ENCODE data around the gene PRDM16. TPM values are rescaled to one million over a fixed set of nuclear protein-coding genes. Genes with fewer than 3 reads are reported as not detected.

Gene PRDM16
- total and polyA plus RNA-seq, 7 donors = 0.04 to 1.2 (median 0.31) TPM

GRCh38 chr1:3473381-3473844 is 404.4 kb downstream of the PRDM16 start:
- no peaks in the 10 kb centered on the region for H3K27me3 ChIP-seq (ENCODE audit: insufficient read depth in 3 of 3, low read length in 2 of 3)
- ATAC-seq (no peak), DNase-seq (peak in 1 of 2 donors; percentile 28)
- intact Hi-C loops (cut with DNase I) = no loop called here
- TF ChIP-seq CTCF (IDR thresholded peaks at IDR 0.05) = no peak
- H3K36me3 ChIP-seq (ENCODE audit: insufficient read depth in 1 of 2, low read depth in 1 of 2) = no peaks in the 10 kb centered on the region
- 74 to 79% (median 77%) methylated on average over 20 of the region's 20 CpGs for WGBS, 3 donors
- H3K27ac ChIP-seq = no peak overlapping the region
- H3K9me3 ChIP-seq = no peaks in the 10 kb centered on the region
- peaks cover 10% of the 10 kb centered on the region for H3K4me1 ChIP-seq
- no peak overlapping the region for H3K4me3 ChIP-seq

- intact Hi-C loops (cut with DNase I) = no loop called here
- H3K4me1 ChIP-seq = peaks cover 10% of the 10 kb centered on the region
- WGBS, 3 donors = 91 to 93% (median 91%) methylated on average over 8 of the region's 8 CpGs
- ATAC-seq (no peak), DNase-seq (no peak)
- H3K36me3 ChIP-seq (ENCODE audit: insufficient read depth in 1 of 2, low read depth in 1 of 2) = no peaks in the 10 kb centered on the region
- TF ChIP-seq CTCF (IDR thresholded peaks at IDR 0.05) = no peak
- no peaks in the 10 kb centered on the region for H3K9me3 ChIP-seq
- no peak overlapping the region for H3K4me3 ChIP-seq
- H3K27ac ChIP-seq = no peak overlapping the region
- H3K27me3 ChIP-seq (ENCODE audit: insufficient read depth in 3 of 3, low read length in 2 of 3) = no peaks in the 10 kb centered on the region
Measured at GRCh38 chr1:3474016-3474415, 405.0 kb downstream of the PRDM16 start.

- no peak for TF ChIP-seq CTCF (IDR thresholded peaks at IDR 0.05)
- H3K27ac ChIP-seq = no peak overlapping the region
- H3K36me3 ChIP-seq (ENCODE audit: insufficient read depth in 1 of 2, low read depth in 1 of 2) = no peaks in the 10 kb centered on the region
- whole genome bisulfite sequencing, 3 donors = 59 to 69% (median 62%) methylated on average over 10 of the region's 10 CpGs
- no peaks in the 10 kb centered on the region for H3K9me3 ChIP-seq
- ATAC-seq (no peak), DNase-seq (no peak)
- no peaks in the 10 kb centered on the region for H3K27me3 ChIP-seq (ENCODE audit: insufficient read depth in 3 of 3, low read length in 2 of 3)
- intact Hi-C loops (cut with DNase I) = no loop called here
- H3K4me1 ChIP-seq = peaks cover 10% of the 10 kb centered on the region
- H3K4me3 ChIP-seq = no peak overlapping the region
Measured at GRCh38 chr1:3474421-3474820, 405.4 kb downstream of the PRDM16 start.

- no peak overlapping the region for H3K4me3 ChIP-seq
- intact Hi-C loops (cut with DNase I) = no loop called here
- no peak for DNase-seq
- ATAC-seq = no peak
- H3K27me3 ChIP-seq (ENCODE audit: insufficient read depth in 3 of 3, low read length in 2 of 3) = no peaks in the 10 kb centered on the region
- H3K4me1 ChIP-seq = peaks cover 10% of the 10 kb centered on the region
- no peaks in the 10 kb centered on the region for H3K36me3 ChIP-seq (ENCODE audit: insufficient read depth in 1 of 2, low read depth in 1 of 2)
- H3K27ac ChIP-seq = no peak overlapping the region
- TF ChIP-seq CTCF (IDR thresholded peaks at IDR 0.05) = no peak
- no peaks in the 10 kb centered on the region for H3K9me3 ChIP-seq
- 75 to 77% (median 77%) methylated on average over 13 to 14 of the region's 14 CpGs for WGBS, 3 donors
Measured at GRCh38 chr1:3475839-3476573, 407.0 kb downstream of the PRDM16 start.

GRCh38 chr1:3476666-3477065 is 407.7 kb downstream of the PRDM16 start:
- 84 to 90% (median 88%) methylated on average over 15 to 16 of the region's 16 CpGs for WGBS, 3 donors
- intact Hi-C loops (cut with DNase I) = no loop called here
- no peaks in the 10 kb centered on the region for H3K9me3 ChIP-seq
- no peak for DNase-seq
- no peak for TF ChIP-seq CTCF (IDR thresholded peaks at IDR 0.05)
- H3K4me1 ChIP-seq = peaks cover 4% of the 10 kb centered on the region
- no peak overlapping the region for H3K27ac ChIP-seq
- no peaks in the 10 kb centered on the region for H3K27me3 ChIP-seq (ENCODE audit: insufficient read depth in 3 of 3, low read length in 2 of 3)
- H3K36me3 ChIP-seq (ENCODE audit: insufficient read depth in 1 of 2, low read depth in 1 of 2) = no peaks in the 10 kb centered on the region
- H3K4me3 ChIP-seq = no peak overlapping the region
- ATAC-seq = no peak
